DMS53 treated with DMSO at 0.1 percent for 48 hours (cell line): ENCODE results near the gene MCC.

Source experiments
- DNase-seq: peaks from one replicate; lab custom pipeline; 2025; ENCODE audit not compliant: unreplicated experiment; lab: John Stamatoyannopoulos, UW

Gene MCC

GRCh38 chr5:113209498-113209897, 278.8 kb downstream of the MCC start:
- no peak for DNase-seq

DNA sequence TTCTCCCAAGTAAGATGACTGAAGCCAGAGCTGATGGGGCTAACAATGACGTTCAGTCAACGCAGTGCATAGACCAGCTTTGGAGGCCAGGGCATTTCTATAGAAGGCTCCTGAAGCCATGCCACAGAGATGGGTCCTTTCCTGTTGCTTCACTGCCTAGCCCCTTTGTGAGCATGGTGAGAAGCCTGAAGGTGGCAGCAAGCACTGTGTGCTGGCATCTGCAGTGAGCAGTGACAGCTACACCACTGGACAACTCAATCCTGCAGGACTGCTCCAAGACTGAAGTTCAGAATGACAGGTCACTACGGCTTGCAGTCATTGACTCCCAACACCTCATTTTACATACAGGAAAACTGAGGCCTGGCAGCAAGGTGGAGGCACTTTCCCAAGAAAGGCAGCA, 282.4 kb downstream of the MCC start:
- no peak for DNase-seq

DNA sequence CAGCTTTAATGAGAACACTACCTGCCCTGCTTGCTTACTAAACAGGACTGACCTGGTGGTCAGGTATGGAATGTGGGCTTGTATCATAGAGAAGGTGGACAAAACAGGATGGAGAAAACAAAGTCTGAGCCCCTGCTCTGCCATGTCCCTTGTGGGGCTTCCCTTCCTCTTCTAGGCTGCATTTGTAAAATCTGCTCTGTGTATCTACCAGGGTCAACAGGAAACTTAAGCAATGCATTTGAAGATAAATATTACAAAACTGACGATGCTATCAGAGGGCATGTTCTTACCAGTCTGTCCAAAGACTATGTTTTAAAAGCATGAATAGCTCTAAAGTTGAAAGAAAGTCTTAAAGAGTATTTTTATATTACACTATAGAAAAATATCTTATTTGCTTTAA, 282.9 kb downstream of the MCC start:
- no peak for DNase-seq

DNA sequence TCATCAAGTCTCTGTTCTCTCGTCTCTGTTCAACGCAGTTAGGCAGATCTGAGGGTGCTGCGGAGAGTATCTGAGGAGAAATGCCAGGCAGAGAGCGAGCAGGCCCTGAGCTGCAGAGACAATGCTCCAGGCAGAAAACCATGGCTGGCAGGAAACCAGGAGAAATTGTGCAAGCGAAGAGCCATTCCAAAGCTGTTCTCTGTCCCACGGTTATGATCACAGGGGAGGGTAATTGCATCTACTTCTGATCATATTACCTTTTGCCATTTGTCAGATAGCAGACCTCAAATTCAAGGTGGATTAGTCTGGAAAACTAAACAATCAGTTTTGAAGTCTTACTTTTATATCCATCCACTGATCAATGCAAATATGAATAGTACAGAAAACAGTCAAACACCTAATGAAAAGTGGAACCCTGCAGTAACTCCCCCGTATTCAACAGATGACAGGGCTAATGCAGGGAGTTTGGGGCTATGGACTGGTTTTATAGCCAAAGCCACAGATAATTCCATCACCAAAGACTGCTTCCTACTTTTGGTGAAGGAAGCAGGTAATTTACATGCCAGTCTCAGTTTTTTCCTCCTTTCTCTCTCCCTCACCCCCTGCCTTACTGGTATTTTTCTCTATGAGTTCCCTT, 283.6 kb downstream of the MCC start:
- DNase-seq = no peak

GRCh38 chr5:113203916-113204315, 284.3 kb downstream of the MCC start:
- DNase-seq = no peak

- no peak for DNase-seq
Measured at GRCh38 chr5:113202746-113203716, 285.2 kb downstream of the MCC start.

GRCh38 chr5:113202287-113202686, 286.0 kb downstream of the MCC start:
- no peak for DNase-seq

GRCh38 chr5:113201715-113202114, 286.5 kb downstream of the MCC start:
- DNase-seq = no peak

GRCh38 chr5:113199122-113199905, 288.9 kb downstream of the MCC start:
- DNase-seq = no peak

DNA sequence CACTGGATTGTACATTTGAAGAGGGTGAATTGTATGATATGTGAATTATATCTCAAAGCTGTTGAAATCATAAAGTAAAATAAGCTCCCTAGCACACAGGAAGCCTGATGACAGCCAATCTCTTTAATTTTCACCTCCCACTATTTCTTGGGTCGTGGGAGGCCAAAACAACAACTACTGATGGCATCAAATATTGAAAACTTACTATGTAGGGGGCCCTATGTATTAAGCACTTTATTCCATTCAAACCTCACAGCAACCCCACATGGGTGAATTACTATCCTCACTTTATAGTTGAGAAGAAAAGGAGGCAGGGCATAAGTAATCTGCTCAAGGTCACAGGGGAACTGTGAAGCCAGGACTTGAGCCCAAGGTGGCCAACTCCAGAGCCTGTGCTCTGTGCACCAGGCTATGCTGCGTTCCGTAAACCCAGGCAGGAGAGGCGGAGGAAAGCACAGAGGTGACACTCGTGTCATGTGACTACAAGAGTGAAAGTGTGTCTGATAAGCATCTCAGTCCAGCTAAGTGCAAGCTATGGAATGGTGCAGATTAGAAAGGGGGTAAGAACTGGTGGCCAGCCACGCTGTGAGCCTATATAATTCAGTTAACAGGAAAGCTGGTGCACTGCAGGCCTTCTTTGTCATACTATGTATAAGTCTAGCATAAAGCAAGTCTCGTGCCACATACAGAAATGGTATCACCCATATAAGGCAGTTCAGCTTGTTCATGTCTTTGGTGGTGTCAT, 290.6 kb downstream of the MCC start:
- DNase-seq = no peak

- DNase-seq = no peak
Measured at GRCh38 chr5:113195771-113196170, 292.5 kb downstream of the MCC start.

DNA sequence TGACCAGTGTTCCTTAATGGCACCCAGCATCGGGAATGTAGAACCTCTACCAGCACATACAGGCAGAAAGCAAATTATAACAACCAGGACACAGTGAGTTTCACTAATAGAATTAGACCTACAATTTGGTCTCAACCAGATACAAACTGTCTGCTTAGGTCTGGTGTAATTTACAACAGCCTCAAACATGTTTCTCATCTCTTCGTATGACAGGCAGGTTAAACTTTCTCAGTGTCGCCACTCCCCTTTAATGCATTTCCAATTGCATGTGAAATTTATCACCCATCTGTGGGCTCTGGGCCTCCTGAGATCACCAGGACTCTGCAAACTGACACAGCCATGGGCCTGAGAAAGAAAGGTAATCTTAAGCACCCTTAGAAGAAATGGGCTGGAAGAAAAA, 293.0 kb downstream of the MCC start:
- no peak for DNase-seq

GRCh38 chr5:113194591-113194990, 293.7 kb downstream of the MCC start:
- no peak for DNase-seq

GRCh38 chr5:113194125-113194524, 294.1 kb downstream of the MCC start:
- no peak for DNase-seq

DNA sequence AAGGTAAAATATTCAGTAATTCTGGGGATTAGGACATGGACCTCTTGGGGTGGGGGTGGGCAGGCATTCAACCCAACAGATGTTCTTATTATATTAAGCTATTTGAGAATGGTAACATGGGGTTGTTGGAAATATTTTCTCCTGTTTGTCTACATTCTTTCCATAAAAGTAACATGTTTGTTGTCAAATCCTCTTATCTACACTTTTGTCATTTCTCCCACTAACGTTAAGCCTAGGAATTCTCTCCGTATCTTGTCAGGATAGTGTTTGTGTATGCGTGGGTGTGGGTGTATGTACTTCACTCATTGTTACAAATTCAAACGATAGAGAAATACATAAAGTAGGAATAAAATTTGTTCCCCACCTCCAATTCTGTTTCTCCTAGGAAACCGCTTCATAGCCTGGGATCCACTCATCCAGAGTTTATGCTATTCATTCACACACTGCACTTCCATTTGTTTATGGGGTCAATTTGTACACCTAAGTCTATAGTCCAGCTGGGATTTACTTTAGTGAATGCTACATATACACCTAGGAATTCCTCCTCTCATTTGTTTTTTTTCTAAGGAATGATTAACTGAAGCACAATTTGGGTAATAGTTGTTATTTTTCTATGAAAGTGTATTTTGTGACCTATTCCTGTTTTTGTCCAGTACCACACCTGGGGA, 294.8 kb downstream of the MCC start:
- DNase-seq = no peak

GRCh38 chr5:113192541-113192940, 295.7 kb downstream of the MCC start:
- no peak for DNase-seq

DNA sequence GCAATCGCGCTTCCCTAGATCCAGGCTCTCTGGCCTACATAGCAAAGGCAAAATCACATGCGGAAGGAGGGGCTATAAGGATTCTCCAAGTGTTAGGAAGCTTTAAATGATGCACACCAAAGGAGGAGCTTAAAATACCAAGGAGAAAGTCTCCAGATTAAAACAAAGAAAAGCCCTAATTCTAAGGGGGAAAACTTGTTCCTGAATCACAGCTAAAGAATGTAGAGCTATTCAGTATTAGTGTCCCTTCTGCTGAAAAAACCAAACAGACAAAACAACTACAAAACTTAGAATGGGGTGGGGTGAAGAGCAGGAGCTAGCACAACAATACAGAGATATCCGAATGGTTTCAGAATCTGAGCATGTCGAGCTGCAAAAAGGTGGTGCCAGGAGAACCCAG, 297.9 kb downstream of the MCC start:
- no peak for DNase-seq

DNA sequence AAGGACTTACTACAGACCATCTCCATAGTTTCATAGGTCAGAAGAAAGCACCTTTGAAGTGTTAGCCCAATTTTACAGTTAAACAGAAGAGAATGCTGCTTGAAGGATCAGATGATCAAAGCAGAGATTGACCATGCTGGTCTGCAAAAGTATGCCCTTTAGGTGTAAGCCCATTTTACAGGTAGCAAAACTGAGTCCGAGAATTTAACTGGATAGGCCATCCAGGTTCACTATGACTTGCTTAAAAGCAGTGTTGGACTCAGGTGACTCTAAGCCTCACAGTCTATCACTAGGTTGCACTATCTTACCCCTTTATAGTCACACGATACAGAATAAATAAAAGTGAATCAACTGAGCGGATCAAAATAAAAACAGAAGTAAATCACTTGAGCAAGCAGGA, 299.0 kb downstream of the MCC start:
- DNase-seq = no peak

DNA sequence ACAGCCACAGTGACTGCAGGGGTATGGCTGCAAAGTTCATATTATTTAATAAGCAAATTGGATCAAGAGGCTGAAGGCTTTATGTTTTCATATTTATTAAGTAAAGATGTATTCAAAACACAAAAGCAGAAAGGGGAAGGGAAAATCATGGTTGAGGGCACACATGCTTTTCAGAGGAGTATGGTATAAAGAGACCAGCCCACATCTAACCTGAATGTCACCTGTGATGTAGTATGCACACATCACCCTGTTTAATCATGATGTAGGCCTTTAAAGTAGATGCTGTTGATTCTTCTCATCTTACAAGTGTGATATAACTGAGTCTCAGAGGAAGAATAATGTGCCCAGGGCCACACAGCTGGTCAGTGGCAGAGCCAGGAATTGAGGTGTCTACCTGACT, 299.8 kb downstream of the MCC start:
- DNase-seq = no peak

DNA sequence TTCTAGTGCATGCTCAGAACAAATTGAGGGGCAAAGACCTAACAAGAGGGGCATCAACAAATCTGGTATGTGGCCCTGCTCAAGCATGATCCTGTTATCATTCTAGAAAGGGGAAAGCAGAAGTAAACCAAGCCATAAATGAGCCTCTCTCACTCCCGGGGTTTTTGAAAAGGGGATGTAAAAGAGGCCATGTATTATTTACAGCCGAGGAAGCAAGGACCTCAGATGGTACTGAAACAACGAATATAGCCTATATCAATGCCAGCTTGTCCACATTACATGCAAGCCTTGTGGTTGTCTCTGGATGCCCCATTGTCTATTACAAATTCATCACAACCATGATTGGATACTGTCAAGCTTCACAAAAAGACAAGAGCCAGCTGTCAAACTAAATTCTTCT, 300.3 kb downstream of the MCC start:
- no peak for DNase-seq
